ENCODE measurements around the gene TLE3.

TLE3 gene

GRCh38 chr15:70024521-70024920, 73.2 kb downstream of the TLE3 start:
- Histone ChIP-seq H3K4me3 (ENCODE audit: insufficient read depth, low read length, poor library complexity, severe bottlenecking) (no peak overlapping the region), H3K27ac (ENCODE audit: low read depth, low read length) (no peak overlapping the region), H4K20me1 (ENCODE audit: low read depth, low read length) (no peaks in the 10 kb centered on the region), H3K36me3 (ENCODE audit: low read length) (no peaks in the 10 kb centered on the region), H2AFZ (ENCODE audit: low read depth, low read length, severe bottlenecking) (no peak overlapping the region), H3K79me2 (ENCODE audit: insufficient read depth, low read length) (no peaks in the 10 kb centered on the region), H3K9me3 (ENCODE audit: insufficient read depth, low read length) (no peaks in the 10 kb centered on the region), H3K4me2 (ENCODE audit: low read depth, low read length, poor library complexity, severe bottlenecking) (no peak overlapping the region), H3K9ac (ENCODE audit: low read length) (no peak overlapping the region), H3K9me2 (replicated peaks; ENCODE audit: insufficient read depth, low read length) (no peaks in the 10 kb centered on the region), H3K27me3 (ENCODE audit: low read length) (no peaks in the 10 kb centered on the region), H3F3A (ENCODE audit: insufficient read depth) (no peaks in the 10 kb centered on the region)
- no peak for TF ChIP-seq EZH2phosphoT487 (conservative IDR thresholded peaks at IDR 0.05; ENCODE audit: low read length)
- TF ChIP-seq, protein P1, sequence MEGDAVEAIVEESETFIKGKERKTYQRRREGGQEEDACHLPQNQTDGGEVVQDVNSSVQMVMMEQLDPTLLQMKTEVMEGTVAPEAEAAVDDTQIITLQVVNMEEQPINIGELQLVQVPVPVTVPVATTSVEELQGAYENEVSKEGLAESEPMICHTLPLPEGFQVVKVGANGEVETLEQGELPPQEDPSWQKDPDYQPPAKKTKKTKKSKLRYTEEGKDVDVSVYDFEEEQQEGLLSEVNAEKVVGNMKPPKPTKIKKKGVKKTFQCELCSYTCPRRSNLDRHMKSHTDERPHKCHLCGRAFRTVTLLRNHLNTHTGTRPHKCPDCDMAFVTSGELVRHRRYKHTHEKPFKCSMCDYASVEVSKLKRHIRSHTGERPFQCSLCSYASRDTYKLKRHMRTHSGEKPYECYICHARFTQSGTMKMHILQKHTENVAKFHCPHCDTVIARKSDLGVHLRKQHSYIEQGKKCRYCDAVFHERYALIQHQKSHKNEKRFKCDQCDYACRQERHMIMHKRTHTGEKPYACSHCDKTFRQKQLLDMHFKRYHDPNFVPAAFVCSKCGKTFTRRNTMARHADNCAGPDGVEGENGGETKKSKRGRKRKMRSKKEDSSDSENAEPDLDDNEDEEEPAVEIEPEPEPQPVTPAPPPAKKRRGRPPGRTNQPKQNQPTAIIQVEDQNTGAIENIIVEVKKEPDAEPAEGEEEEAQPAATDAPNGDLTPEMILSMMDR (IDR thresholded peaks at IDR 0.05; ENCODE audit: insufficient read depth, low read length, poor library complexity, severe bottlenecking): no peak

DNA sequence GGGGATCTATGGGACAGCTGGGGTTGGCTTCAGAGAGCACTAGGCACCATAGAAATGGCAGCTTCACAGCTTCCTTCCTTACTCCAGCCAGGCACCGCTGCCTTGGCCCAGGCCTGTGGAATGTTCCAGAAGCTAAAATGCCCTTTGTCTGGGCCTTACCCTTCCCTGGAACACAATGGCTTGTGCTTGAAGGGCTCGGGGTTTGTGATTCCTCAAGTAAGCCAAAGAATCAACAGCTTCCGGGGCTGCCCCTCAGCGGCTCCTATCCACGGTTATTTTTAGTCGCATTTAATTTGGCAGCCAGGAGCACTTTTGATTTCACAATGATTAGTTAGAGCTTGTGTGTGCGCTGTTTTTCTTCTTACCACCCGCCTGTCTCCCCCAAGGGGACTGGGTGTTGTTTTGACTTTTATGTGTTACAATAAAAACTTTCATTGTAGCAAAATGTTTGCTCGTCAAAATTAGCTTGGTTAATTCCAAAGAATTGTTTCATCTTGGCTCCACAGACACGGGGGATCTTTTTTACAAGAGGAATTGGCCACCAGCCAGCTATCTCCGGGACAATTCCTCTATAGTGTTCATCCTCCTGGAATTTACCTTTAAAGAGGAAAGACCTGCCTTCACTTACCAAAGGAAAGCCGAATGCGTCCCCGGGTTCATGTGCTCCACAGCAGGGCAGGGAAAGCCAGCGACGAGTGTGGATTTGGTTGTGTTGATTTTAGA, 73.8 kb downstream of the TLE3 start:
- no peak for TF ChIP-seq EZH2phosphoT487 (conservative IDR thresholded peaks at IDR 0.05; ENCODE audit: low read length)
- TF ChIP-seq, protein P1 (IDR thresholded peaks at IDR 0.05; ENCODE audit: insufficient read depth, low read length, poor library complexity, severe bottlenecking): no peak
- no peaks in the 10 kb centered on the region for H3K79me2 ChIP-seq (ENCODE audit: insufficient read depth, low read length)
- H3K27ac ChIP-seq (ENCODE audit: low read depth, low read length): no peak overlapping the region
- no peak overlapping the region for H3K4me2 ChIP-seq (ENCODE audit: low read depth, low read length, poor library complexity, severe bottlenecking)
- H3F3A ChIP-seq (ENCODE audit: insufficient read depth): no peaks in the 10 kb centered on the region
- H3K9me3 ChIP-seq (ENCODE audit: insufficient read depth, low read length): no peaks in the 10 kb centered on the region
- no peaks in the 10 kb centered on the region for H4K20me1 ChIP-seq (ENCODE audit: low read depth, low read length)
- H3K9ac ChIP-seq (ENCODE audit: low read length): no peak overlapping the region
- no peaks in the 10 kb centered on the region for H3K27me3 ChIP-seq (ENCODE audit: low read length)
- H2AFZ ChIP-seq (ENCODE audit: low read depth, low read length, severe bottlenecking): no peak overlapping the region
- no peaks in the 10 kb centered on the region for H3K36me3 ChIP-seq (ENCODE audit: low read length)
- no peaks in the 10 kb centered on the region for H3K9me2 ChIP-seq (replicated peaks; ENCODE audit: insufficient read depth, low read length)
- no peak overlapping the region for H3K4me3 ChIP-seq (ENCODE audit: insufficient read depth, low read length, poor library complexity, severe bottlenecking)

DNA sequence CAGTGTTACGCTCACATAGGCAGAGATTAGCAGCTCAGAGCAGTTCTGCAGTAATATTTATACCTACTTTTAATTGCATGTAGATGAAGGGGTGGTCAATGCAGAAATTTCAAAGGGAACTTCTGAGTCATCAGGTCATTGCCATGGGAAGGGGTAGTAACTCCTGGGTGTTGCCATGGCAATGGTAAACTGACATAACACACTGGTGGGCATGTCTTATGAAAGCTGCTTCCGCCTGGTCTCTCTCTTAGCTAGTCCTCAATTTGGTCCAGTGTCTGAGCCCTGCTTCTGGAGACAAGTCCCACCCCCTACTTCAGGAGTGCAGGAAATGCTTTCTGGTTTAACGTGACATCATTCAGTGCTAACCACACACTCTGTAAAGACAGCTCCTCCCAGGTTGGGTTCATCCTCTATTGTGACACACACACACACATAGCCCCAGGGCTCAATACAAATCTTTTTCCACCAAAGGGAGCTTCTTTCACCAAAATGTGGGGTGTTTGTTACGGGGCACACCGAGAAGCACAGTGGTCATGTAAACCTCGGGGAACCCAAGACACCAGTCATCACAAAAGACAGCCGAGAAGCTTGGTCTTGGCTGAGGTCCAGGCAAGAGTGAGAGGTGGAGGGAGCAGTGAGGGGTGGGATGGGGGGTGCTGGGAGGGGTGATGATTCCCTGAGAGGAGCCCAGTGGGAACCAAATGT, 74.5 kb downstream of the TLE3 start:
- Histone ChIP-seq H3K4me3 (ENCODE audit: insufficient read depth, low read length, poor library complexity, severe bottlenecking) (no peak overlapping the region), H3F3A (ENCODE audit: insufficient read depth) (no peaks in the 10 kb centered on the region), H3K79me2 (ENCODE audit: insufficient read depth, low read length) (no peaks in the 10 kb centered on the region), H3K4me2 (ENCODE audit: low read depth, low read length, poor library complexity, severe bottlenecking) (no peak overlapping the region), H3K9me2 (replicated peaks; ENCODE audit: insufficient read depth, low read length) (no peaks in the 10 kb centered on the region), H3K36me3 (ENCODE audit: low read length) (no peaks in the 10 kb centered on the region), H3K27ac (ENCODE audit: low read depth, low read length) (no peak overlapping the region), H4K20me1 (ENCODE audit: low read depth, low read length) (no peaks in the 10 kb centered on the region), H2AFZ (ENCODE audit: low read depth, low read length, severe bottlenecking) (no peak overlapping the region), H3K9ac (ENCODE audit: low read length) (no peak overlapping the region), H3K9me3 (ENCODE audit: insufficient read depth, low read length) (no peaks in the 10 kb centered on the region), H3K27me3 (ENCODE audit: low read length) (no peaks in the 10 kb centered on the region)
- TF ChIP-seq EZH2phosphoT487 (conservative IDR thresholded peaks at IDR 0.05; ENCODE audit: low read length): no peak
- TF ChIP-seq, protein P1 (IDR thresholded peaks at IDR 0.05; ENCODE audit: insufficient read depth, low read length, poor library complexity, severe bottlenecking): no peak
